ENCODE data around the gene ZC3H12D.

The ZC3H12D gene

DNA sequence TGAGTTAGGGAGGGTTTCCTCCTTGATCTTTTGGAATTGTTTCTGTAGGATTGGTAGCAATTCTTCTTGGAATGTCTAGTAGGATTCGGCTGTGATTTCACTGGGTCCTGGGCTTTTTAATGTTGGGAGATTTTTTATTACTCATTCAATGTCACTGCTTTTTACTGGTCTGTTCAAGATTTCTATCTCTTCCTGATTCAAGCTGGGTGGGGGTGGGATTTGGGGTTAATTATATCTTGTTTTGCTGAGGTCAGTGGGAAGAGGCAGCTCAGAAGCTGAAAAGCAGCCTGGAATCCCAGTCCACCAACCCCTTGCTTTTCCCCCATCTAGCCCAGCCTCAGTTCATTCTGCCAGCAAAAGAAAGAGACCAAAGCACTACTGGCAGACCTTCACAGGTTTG lies 45.2 kb downstream of the ZC3H12D start:
- DNase-seq = no peak

- DNase-seq = no peak
Observed at GRCh38 chr6:149438855-149439254, 46.0 kb downstream of the ZC3H12D start.

DNA sequence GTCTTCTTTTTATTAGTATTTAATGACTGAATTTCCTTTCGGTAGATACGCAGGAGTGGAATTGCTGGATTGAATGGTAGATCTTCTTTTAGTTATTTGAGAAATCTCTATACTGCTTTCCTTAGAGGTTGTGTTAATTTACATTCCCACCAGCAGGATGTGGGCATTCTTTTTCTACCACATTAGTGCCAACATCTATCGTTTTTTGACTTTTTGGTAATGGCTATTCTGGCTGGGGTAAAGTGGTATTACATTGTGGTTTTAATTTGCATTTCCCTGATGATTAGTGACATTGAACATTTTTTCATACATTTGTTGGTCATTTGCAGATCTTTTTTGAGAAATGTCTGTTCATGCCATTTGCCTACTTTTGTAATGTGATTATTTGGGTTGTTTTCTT lies 47.6 kb downstream of the ZC3H12D start:
- no peak for DNase-seq

DNA sequence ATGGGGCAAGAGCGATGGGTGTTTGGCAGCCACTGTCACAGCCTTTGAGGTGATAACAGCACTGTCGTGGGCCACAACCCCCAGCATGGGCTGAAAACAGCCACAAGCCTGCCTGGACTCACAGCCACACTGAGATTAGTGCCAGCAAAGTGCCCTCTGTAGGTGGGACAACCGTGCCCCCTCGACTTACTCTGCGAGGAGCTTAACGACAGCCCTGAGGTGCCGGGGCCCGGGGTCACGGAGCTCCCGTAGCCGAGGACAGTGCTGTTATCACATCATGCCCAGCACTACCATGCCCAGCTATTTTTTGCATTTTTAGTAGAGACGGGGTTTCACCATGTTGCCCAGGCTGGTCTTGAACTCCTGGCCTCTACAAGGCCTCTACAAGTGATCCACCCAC lies 48.2 kb downstream of the ZC3H12D start:
- no peak for DNase-seq

DNA sequence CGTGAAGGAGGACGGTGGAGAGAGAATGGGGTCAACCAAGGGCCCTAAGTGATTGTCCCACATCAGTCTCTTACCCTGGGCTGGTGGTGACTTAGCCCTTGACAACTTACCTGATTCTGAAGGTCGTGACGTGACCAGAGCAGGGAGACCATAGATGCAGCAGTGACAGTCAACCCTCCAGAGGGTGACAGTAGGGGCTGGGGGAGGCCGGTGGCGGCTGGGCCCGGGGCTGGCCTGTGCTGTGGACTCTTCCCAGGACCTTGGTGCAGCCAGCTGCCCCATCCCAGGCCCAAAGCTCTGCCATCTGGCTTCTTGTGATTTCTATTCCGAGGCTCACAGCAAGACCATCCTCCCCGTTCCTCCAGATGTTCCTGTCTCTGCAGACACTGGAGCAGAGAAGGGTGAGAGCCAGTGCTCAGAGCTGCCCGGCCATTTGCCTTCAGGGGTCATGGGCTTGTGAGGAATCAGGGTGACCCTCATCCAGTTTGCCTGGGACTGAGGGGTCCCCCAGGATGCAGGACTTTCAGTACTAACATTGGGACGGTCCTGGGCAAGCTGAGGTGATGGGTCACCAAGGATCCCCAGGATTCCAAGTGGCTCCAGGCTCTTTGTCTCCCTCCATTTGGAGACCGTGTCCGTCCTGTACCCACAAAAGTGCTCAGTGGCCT lies 48.8 kb downstream of the ZC3H12D start:
- DNase-seq = no peak

DNA sequence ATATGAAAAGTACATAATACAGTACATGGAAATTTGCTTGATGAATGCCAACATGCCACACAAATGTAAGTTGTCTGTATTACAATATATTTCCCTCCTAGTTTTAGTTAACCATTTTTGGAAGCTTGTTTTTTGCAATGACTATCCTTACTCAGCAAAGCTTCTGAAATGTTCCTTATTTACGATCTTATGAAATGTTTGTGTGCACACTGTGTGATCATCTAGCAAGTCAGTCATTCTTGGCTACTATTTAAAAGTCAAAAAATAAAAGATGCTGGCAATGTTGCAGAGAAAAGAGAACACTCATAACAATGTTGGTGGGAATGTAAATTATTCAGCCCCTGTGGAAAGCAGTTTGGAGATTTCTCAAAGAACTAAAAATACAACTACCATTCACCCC lies 50.9 kb downstream of the ZC3H12D start:
- DNase-seq = no peak

DNA sequence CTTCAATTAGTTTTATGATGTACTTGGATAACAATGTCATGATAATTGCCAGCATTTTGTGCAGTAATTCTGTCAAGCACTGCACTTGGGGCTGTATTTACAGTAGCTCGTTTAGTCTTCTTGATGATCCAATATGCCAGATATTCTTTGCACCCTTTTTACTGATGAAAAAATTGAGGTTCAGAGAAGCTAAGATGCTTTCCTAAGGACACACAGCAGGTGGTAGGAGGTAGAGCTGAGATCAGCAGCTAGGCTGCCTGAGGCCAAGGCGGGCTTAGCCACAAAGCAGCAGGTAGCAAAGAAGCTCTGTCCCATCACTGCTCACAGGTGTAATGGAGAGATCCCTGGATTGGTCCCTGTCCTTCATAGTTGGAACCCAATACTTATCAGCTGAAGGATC lies 51.4 kb downstream of the ZC3H12D start:
- no peak for DNase-seq

- DNase-seq = peak; percentile 66
Observed at GRCh38 chr6:149431905-149432775, 52.7 kb downstream of the ZC3H12D start.

- DNase-seq = no peak
Observed at GRCh38 chr6:149429427-149430360, 55.1 kb downstream of the ZC3H12D start.

DNA sequence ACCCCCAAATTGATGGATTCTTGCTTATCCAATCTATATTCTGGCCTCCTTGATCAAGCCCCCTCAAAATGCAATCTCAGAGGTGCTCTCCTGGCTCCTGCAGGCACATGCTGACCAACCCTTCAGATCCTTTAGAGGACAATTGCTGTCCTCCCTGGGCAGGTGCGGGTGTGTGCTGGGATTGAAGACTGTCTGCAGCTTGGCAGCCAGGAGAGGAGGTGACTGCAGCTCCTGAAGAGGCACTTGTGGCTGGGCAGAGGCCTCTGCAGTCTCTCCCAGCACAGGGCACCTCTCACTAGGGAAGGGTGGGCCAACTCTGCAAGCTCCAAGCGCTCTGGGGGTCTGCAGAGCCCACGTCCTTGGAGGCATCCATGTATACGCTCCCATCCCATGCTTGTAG lies 56.2 kb downstream of the ZC3H12D start:
- DNase-seq = no peak

- DNase-seq = no peak
Observed at GRCh38 chr6:149425754-149426153, 59.1 kb downstream of the ZC3H12D start.

- no peak for DNase-seq
Observed at GRCh38 chr6:149425224-149425623, 59.6 kb downstream of the ZC3H12D start.

DNA sequence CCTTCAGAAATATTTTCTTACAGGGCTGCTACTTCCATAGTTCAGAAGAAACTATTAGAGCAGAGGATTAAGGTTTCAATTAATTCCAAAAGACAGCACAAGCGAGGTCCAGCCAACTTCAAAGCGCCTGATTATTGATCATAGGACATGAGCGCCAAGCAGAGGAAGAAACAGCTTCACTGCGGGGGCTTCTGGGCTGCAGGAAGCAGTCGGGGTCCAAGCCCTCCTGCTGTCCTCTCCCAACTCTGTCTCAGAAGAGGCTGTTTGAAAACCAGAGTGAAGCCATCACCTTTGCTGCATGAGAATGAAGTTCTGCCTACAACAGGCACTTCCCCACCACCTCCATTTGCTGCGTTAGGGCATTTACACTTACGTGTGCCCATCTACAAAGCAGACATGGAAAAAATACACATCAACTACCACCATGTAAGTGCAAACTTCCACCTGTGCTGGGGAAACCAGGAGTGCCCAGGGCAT lies 60.8 kb downstream of the ZC3H12D start:
- no peak for DNase-seq

DNA sequence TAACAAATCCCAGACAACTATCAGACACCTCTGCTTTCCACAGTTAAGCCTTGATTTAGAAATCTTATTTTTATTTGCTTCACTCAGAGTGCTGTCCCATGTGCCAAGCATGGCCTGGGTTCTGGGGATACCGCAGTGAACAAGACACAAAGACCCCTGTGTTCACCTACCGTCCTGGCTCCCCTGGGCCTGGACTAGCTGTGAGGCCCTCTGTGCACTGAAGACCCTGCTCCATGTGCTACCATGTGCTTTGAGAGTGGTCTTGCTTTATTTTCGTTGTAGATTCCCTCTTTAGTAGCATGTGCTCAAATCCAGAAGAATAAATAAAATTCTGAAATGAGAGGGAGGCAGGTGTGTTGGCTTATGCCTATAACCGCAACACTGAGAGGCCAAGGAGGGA lies 62.2 kb downstream of the ZC3H12D start:
- no peak for DNase-seq

GRCh38 chr6:149421132-149421531 lies 63.7 kb downstream of the ZC3H12D start:
- no peak for DNase-seq

- no peak for DNase-seq
Observed at GRCh38 chr6:149419696-149420404, 65.0 kb downstream of the ZC3H12D start.

DNA sequence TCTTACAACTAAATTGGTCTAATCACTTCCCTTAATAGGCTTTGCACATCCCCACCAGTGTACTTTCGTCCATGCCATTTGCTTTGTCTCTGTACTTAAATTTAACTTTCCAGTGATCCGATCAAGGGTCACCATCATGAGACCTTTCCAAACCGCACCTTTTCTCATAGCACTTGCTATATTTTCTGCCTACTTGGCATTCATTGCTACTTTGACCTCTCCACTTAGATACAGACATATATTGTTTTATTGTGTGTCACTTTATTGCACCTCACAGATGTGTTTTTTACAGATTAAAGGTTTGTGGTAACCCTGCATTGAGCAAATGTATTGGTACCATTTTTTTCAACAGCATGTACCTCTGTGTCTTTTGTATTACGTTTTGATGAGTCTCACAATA lies 70.0 kb downstream of the ZC3H12D start:
- DNase-seq = no peak

DNA sequence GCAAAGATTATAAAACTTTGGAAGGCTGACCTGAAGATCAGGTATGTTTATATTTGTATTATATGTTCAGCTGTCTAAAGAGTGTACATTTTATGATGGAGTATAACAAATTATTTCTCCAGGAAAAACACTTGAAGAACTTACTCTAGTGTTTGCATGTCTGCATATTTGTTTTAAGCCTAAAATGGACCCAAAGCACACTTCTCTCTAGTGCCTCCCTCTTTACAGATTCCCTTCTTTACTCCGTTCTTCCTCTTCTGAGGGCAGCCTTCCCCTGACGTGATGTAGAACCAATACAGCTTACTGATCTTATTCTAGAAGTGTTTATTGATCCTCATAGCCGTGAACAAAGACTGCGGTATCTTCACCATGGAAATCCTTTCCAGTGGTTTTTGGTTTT lies 70.8 kb downstream of the ZC3H12D start:
- DNase-seq = no peak

- DNase-seq = no peak
Observed at GRCh38 chr6:149410557-149410956, 74.3 kb downstream of the ZC3H12D start.

DNA sequence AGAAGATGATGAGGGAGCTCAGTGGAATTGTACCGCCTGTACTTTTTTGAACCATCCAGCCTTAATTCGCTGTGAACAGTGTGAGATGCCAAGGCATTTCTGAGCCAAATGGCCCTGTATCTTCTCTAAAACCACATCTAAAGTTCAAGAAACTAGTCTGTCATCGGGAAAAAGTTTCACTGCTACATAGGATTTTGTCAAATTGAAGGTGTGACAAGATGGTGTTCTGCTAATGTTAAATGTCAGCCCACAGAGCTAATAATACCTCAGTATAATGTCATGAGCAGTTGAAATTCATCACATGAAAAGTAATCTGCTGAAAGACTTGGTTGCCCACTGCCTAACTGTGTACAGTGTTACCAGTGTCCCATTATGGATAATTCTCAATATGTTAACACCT lies 75.2 kb downstream of the ZC3H12D start:
- no peak for DNase-seq

GRCh38 chr6:149405823-149406765 lies 78.7 kb downstream of the ZC3H12D start:
- no peak for DNase-seq
